GM18907 (cell line): ENCODE results near the gene NEDD4L.
A peak's percentile ranks its signal among the peaks of the same experiment; 100 is the strongest.
"Not testable (repeated sequence)": the region's sequence is repeated elsewhere in the genome, so short reads cannot be mapped to it uniquely, and the experiment has no call there.

Experiments used
- ATAC-seq: cut with Tn5 transposase; IDR thresholded peaks from one replicate; pipeline ENCODE4 v1.9.1; 2021; ENCODE audit warnings: mild to moderate bottlenecking, moderate library complexity; ENCODE audit not compliant: unreplicated experiment

NEDD4L gene

GRCh38 chr18:58026395-58026794 lies 17.6 kb upstream of the NEDD4L start:
- no peak for ATAC-seq

GRCh38 chr18:58026857-58027256 lies 17.2 kb upstream of the NEDD4L start:
- no peak for ATAC-seq

GRCh38 chr18:58027341-58027740 lies 16.7 kb upstream of the NEDD4L start:
- no peak for ATAC-seq

GRCh38 chr18:58028109-58028784 lies 15.8 kb upstream of the NEDD4L start:
- no peak for ATAC-seq

- ATAC-seq = no peak
These were observed 11.8 kb upstream of the NEDD4L start for GRCh38 chr18:58032233-58032632.

GRCh38 chr18:58033216-58033615 lies 10.8 kb upstream of the NEDD4L start:
- no peak for ATAC-seq

GRCh38 chr18:58034370-58034769 lies 9.7 kb upstream of the NEDD4L start:
- no peak for ATAC-seq

- no peak for ATAC-seq
These were observed 6.9 kb upstream of the NEDD4L start for GRCh38 chr18:58037163-58037562.

- no peak for ATAC-seq
These were observed 6.0 kb upstream of the NEDD4L start for GRCh38 chr18:58038063-58038462.

GRCh38 chr18:58041633-58042032 lies 2.4 kb upstream of the NEDD4L start:
- no peak for ATAC-seq

GRCh38 chr18:58042826-58043490 lies 1.1 kb upstream of the NEDD4L start:
- ATAC-seq = no peak

- peak; percentile 42 for ATAC-seq
These were observed 580 bp downstream of the NEDD4L start for GRCh38 chr18:58044370-58045241.

GRCh38 chr18:58045242-58046092 lies 1.4 kb downstream of the NEDD4L start:
- no peak for ATAC-seq

- ATAC-seq = no peak
These were observed 2.2 kb downstream of the NEDD4L start for GRCh38 chr18:58046093-58046793.

- ATAC-seq = no peak
These were observed 2.9 kb downstream of the NEDD4L start for GRCh38 chr18:58046794-58047555.

GRCh38 chr18:58047556-58047882 lies 3.5 kb downstream of the NEDD4L start:
- ATAC-seq = no peak

- ATAC-seq = no peak
These were observed 4.1 kb downstream of the NEDD4L start for GRCh38 chr18:58048081-58048642.

- no peak for ATAC-seq
These were observed 5.1 kb downstream of the NEDD4L start for GRCh38 chr18:58049000-58049688.

- ATAC-seq = not testable (repeated sequence)
These were observed 6.9 kb downstream of the NEDD4L start for GRCh38 chr18:58050963-58051362.
